ENCODE measurements around the gene IBA57.

The IBA57 gene

DNA sequence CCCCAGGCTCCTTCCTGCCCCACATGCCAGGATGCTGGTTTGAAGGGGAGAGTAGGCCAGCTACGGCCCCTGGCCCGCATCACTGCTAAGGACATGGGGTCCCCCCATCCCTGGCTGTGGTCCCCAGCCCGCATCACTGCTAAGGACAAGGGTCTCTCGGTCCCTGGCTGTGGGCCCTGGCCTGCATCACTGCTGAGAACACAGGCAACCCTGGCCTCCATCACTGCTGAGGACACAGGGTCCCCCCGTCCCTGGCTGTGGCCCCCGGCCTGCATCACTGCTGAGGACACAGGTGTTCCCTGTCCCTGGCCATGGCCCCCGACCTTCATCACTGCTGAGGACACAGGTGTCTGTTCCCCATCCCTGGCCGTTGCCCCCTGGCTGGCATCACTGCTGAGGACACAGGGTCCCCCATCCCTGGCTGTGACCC, 41.8 kb downstream of the IBA57 start:
- Histone ChIP-seq H3K4me3 (replicated peaks; ENCODE audit: low read depth, low read length) (no peak overlapping the region), H3K27me3 (replicated peaks; ENCODE audit: control insufficient read depth, insufficient read depth, low read length) (no peaks in the 10 kb centered on the region; the same call in 1 of the 2 replicates), H3K36me3 (ENCODE audit: control insufficient read depth, insufficient read depth, low read length) (no peaks in the 10 kb centered on the region)
- no peak for TF ChIP-seq CTCF (IDR thresholded peaks at IDR 0.05; ENCODE audit: insufficient read depth, low read length, poor library complexity, severe bottlenecking)
- no peak for DNase-seq (ENCODE audit: extremely low read depth, insufficient read length)

- no peaks in the 10 kb centered on the region for H3K36me3 ChIP-seq (ENCODE audit: control insufficient read depth, insufficient read depth, low read length)
- no peak within 1 kb of the TSS for H3K4me3 ChIP-seq (replicated peaks; ENCODE audit: low read depth, low read length)
- no peak for DNase-seq (ENCODE audit: extremely low read depth, insufficient read length)
- TF ChIP-seq CTCF (IDR thresholded peaks at IDR 0.05; ENCODE audit: insufficient read depth, low read length, poor library complexity, severe bottlenecking): no peak
- H3K27me3 ChIP-seq (replicated peaks; ENCODE audit: control insufficient read depth, insufficient read depth, low read length): no peaks in the 10 kb centered on the region; the same call in 1 of the 2 replicates
These were observed 42.5 kb downstream of the IBA57 start, which contains the start of gene OBSCN for GRCh38 chr1:228207851-228208821. Gene OBSCN (plus strand): TSS chr1:228208044. CDS start chr1:228211784, 3,740 bp downstream.

DNA sequence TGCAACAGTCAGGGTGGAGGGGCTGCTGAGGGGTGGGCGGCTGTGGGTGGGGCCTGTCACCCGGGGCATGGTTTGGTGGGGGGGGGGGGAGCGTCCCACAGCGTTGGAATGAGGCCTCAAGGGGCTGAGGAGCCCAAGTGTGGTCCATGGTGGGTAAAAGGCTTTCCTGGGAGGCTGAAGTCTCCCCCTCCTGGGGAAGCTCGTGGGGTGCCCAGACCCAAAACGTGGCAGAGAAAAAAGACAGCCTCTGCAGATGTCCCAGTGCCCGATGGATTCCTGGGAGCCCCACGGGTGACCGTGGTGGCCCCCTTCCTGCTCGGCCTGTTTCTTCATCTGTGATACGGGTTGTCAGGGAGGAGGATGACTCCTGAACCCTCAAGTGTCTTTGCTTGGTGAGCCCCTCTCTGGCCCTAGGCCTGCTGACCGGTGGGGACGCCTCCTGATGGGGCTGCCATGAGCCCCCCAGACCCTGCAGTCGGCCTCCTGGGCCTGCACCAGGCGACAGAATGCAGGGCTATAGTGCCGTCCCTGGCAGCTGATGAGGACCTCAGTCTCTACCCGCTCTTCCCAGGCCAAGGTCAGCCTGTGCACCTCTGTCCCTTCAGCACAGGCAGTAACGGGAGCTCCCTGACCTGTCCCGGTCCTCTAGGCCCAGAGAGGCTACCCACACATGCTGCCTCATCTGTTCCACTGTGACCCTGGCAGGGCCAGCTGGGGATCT, 43.4 kb downstream of the IBA57 start:
- no peaks in the 10 kb centered on the region; the same call in 1 of the 2 replicates for H3K27me3 ChIP-seq (replicated peaks; ENCODE audit: control insufficient read depth, insufficient read depth, low read length)
- TF ChIP-seq CTCF (IDR thresholded peaks at IDR 0.05; ENCODE audit: insufficient read depth, low read length, poor library complexity, severe bottlenecking): no peak

DNA sequence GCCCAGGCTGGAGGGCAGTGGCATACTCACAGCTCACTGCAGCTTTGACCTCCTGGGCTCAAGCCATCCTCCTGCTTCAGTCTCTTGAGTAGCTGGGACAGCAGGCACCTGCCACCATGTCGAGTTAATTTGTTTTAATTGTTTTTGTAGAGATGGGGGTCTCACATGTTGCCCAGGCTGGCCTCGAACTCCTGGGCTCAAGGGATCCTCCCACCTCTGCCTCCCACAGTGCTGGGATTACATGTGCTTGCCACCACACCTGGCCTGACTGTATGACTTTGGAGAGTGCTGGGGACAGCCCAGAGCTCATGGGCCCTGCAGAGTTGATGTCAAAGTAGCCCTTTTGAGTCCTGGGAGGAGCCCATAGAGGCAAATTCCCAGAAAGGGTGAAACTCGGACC, 44.1 kb downstream of the IBA57 start:
- TF ChIP-seq CTCF (IDR thresholded peaks at IDR 0.05; ENCODE audit: insufficient read depth, low read length, poor library complexity, severe bottlenecking): no peak

More for the DNA sequence above, 43.4 kb downstream of the IBA57 start:
- H3K36me3 ChIP-seq (ENCODE audit: control insufficient read depth, insufficient read depth, low read length): no peaks in the 10 kb centered on the region
- no peak for DNase-seq (ENCODE audit: extremely low read depth, insufficient read length)
- no peak overlapping the region for H3K4me3 ChIP-seq (replicated peaks; ENCODE audit: low read depth, low read length)

GRCh38 chr1:228210076-228210651, 44.6 kb downstream of the IBA57 start:
- H3K4me3 ChIP-seq (replicated peaks; ENCODE audit: low read depth, low read length): no peak overlapping the region
- no peaks in the 10 kb centered on the region; the same call in none of the 2 replicates for H3K27me3 ChIP-seq (replicated peaks; ENCODE audit: control insufficient read depth, insufficient read depth, low read length)
- no peaks in the 10 kb centered on the region for H3K36me3 ChIP-seq (ENCODE audit: control insufficient read depth, insufficient read depth, low read length)
- DNase-seq (ENCODE audit: extremely low read depth, insufficient read length): no peak
- TF ChIP-seq CTCF (IDR thresholded peaks at IDR 0.05; ENCODE audit: insufficient read depth, low read length, poor library complexity, severe bottlenecking): no peak

More for the DNA sequence above, 44.1 kb downstream of the IBA57 start:
- Histone ChIP-seq H3K27me3 (replicated peaks; ENCODE audit: control insufficient read depth, insufficient read depth, low read length) (no peaks in the 10 kb centered on the region; the same call in 1 of the 2 replicates), H3K36me3 (ENCODE audit: control insufficient read depth, insufficient read depth, low read length) (no peaks in the 10 kb centered on the region), H3K4me3 (replicated peaks; ENCODE audit: low read depth, low read length) (no peak overlapping the region)
- no peak for DNase-seq (ENCODE audit: extremely low read depth, insufficient read length)

All from GM06990 (cell line).